Measurements from ENCODE around the gene CS. TPM values are rescaled to one million over a fixed set of nuclear protein-coding genes. Genes with fewer than 3 reads are reported as not detected.
"Not testable (repeated sequence)": the region's sequence is repeated elsewhere in the genome, so short reads cannot be mapped to it uniquely, and the experiment has no call there.

Gene CS
- polyA plus RNA-seq (ENCODE audit: insufficient read length in 3 of 3): 100 to 1,000 TPM; 216 to 220 (median 217) TPM

- DNase-seq (ENCODE audit: low read depth in 3 of 3, low spot score in 2 of 3): peak; percentile 83 to 97 (median 95)
Measured at GRCh38 chr12:56299853-56300643, at the start of gene CS. Gene CS, minus strand, starts transcription at chr12:56300330. Its CDS starts 129 bp downstream, at chr12:56300201.

- DNase-seq (ENCODE audit: low read depth in 3 of 3, low spot score in 2 of 3): no peak
Measured at GRCh38 chr12:56348776-56349175, 48.6 kb upstream of the CS start.

GRCh38 chr12:56347255-56347654, 47.1 kb upstream of the CS start:
- DNase-seq (ENCODE audit: low read depth in 3 of 3, low spot score in 2 of 3): not testable (repeated sequence)

- DNase-seq (ENCODE audit: low read depth in 3 of 3, low spot score in 2 of 3): no peak
Measured at GRCh38 chr12:56346675-56347074, 46.5 kb upstream of the CS start.

GRCh38 chr12:56342290-56342689, 42.2 kb upstream of the CS start:
- not testable (repeated sequence) for DNase-seq (ENCODE audit: low read depth in 3 of 3, low spot score in 2 of 3)

- DNase-seq (ENCODE audit: low read depth in 3 of 3, low spot score in 2 of 3): no peak
Measured at GRCh38 chr12:56341616-56342015, 41.5 kb upstream of the CS start.

- DNase-seq (ENCODE audit: low read depth in 3 of 3, low spot score in 2 of 3): no peak
Measured at GRCh38 chr12:56339158-56339422, 39.0 kb upstream of the CS start.

- no peak for DNase-seq (ENCODE audit: low read depth in 3 of 3, low spot score in 2 of 3)
Measured at GRCh38 chr12:56338308-56339157, 38.4 kb upstream of the CS start, which contains the start of gene IL23A. Gene IL23A, plus strand, starts transcription at chr12:56338884. Its CDS starts 161 bp downstream, at chr12:56339045.

- DNase-seq (ENCODE audit: low read depth in 3 of 3, low spot score in 2 of 3): no peak
Measured at GRCh38 chr12:56337753-56338251, 37.7 kb upstream of the CS start.

- no peak for DNase-seq (ENCODE audit: low read depth in 3 of 3, low spot score in 2 of 3)
Measured at GRCh38 chr12:56336361-56337167, 36.4 kb upstream of the CS start.

- not testable (repeated sequence) for DNase-seq (ENCODE audit: low read depth in 3 of 3, low spot score in 2 of 3)
Measured at GRCh38 chr12:56335527-56335926, 35.4 kb upstream of the CS start.

GRCh38 chr12:56334490-56334793, 34.3 kb upstream of the CS start:
- no peak for DNase-seq (ENCODE audit: low read depth in 3 of 3, low spot score in 2 of 3)

GRCh38 chr12:56333679-56334489, 33.8 kb upstream of the CS start, which contains the start of gene PAN2:
Gene PAN2, minus strand, starts transcription at chr12:56334000. Its CDS starts 906 bp downstream, at chr12:56333094.
- DNase-seq (ENCODE audit: low read depth in 3 of 3, low spot score in 2 of 3): peak; percentile 87 to 95 (median 93)

GRCh38 chr12:56333197-56333678, 33.1 kb upstream of the CS start:
- DNase-seq (ENCODE audit: low read depth in 3 of 3, low spot score in 2 of 3): no peak

- no peak for DNase-seq (ENCODE audit: low read depth in 3 of 3, low spot score in 2 of 3)
Measured at GRCh38 chr12:56332512-56333196, 32.5 kb upstream of the CS start.

GRCh38 chr12:56330936-56331490, 30.9 kb upstream of the CS start:
- DNase-seq (ENCODE audit: low read depth in 3 of 3, low spot score in 2 of 3): no peak

GRCh38 chr12:56326533-56326932, 26.4 kb upstream of the CS start:
- DNase-seq (ENCODE audit: low read depth in 3 of 3, low spot score in 2 of 3): no peak

- DNase-seq (ENCODE audit: low read depth in 3 of 3, low spot score in 2 of 3): no peak
Measured at GRCh38 chr12:56326126-56326525, 26.0 kb upstream of the CS start.

GRCh38 chr12:56324206-56324605, 24.1 kb upstream of the CS start:
- DNase-seq (ENCODE audit: low read depth in 3 of 3, low spot score in 2 of 3): no peak
